ENCODE data around the gene TK2. TPM values are rescaled to one million over a fixed set of nuclear protein-coding genes. Genes with fewer than 3 reads are reported as not detected.
"Not testable (repeated sequence)": the region's sequence is repeated elsewhere in the genome, so short reads cannot be mapped to it uniquely, and the experiment has no call there.

The TK2 gene
- total RNA-seq, 3 donors from 2014 or later = 14.4 to 29.4 (median 17.8) TPM

GRCh38 chr16:66572356-66572755 is 22.4 kb upstream of the TK2 start:
- Histone ChIP-seq H3K9me3 (no peaks in the 10 kb centered on the region), H3K4me3 (no peak overlapping the region), H3K36me3 (ENCODE audit: low read depth) (no peaks in the 10 kb centered on the region), H3K4me1 (ENCODE audit: low read depth) (no peaks in the 10 kb centered on the region)
- DNase-seq (no peak), ATAC-seq (no peak)
- TF ChIP-seq, protein P1, sequence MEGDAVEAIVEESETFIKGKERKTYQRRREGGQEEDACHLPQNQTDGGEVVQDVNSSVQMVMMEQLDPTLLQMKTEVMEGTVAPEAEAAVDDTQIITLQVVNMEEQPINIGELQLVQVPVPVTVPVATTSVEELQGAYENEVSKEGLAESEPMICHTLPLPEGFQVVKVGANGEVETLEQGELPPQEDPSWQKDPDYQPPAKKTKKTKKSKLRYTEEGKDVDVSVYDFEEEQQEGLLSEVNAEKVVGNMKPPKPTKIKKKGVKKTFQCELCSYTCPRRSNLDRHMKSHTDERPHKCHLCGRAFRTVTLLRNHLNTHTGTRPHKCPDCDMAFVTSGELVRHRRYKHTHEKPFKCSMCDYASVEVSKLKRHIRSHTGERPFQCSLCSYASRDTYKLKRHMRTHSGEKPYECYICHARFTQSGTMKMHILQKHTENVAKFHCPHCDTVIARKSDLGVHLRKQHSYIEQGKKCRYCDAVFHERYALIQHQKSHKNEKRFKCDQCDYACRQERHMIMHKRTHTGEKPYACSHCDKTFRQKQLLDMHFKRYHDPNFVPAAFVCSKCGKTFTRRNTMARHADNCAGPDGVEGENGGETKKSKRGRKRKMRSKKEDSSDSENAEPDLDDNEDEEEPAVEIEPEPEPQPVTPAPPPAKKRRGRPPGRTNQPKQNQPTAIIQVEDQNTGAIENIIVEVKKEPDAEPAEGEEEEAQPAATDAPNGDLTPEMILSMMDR (IDR thresholded peaks at IDR 0.05) = no peak
- intact Hi-C loops (cut with DNase I, micrococcal nuclease) = no loop called here

DNA sequence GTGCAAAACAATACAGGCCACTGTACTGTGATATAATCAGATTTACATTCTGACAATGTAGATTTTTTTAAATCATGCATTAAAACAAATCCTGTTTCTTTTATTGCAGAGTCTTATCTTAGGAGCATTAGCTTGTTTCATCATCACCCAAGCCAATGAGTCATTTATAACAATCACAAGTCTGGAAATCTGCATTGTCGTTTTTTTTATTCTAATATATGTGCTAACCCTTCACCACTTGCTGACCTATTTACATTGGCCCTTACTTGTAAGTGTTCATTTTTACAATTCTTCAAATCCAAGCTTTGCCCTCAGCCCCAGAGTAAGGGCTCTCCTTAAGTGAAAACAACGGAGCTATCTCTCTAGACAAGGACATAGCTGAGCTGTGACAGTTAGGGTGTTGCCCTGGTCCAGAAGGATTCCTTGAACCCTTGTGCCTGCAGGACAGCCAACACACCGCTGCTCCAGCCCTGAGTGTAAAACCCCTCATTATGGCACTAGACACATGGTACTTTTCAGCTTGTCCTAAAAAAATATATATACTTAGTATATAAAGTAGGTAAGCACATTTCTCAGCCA is 20.0 kb upstream of the TK2 start:
- H3K9me3 ChIP-seq = no peaks in the 10 kb centered on the region
- no peaks in the 10 kb centered on the region for H3K4me1 ChIP-seq (ENCODE audit: low read depth)
- H3K36me3 ChIP-seq (ENCODE audit: low read depth) = no peaks in the 10 kb centered on the region
- intact Hi-C loops (cut with DNase I, micrococcal nuclease) = no loop called here
- ATAC-seq = peak; percentile 75
- no peak for DNase-seq
- TF ChIP-seq, protein P1 (IDR thresholded peaks at IDR 0.05) = no peak
- no peak overlapping the region for H3K4me3 ChIP-seq

DNA sequence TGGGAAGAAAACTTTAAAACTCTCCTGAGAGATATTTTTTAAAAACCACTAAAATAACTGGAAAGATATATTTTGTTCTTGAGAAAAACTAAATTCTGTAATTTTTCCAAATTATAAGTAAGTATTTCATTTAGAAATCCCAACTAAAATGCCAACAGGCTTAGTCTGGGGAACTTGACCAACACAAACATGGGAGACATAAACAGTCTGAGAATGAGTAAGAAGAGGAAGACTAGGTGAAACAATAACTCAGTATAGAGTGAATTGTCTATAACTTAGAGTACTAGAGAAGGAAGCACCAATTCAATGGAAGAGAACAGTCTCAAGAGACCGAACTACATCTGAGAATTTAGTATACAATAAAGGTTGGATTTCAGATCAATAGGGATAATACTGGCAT is 19.2 kb upstream of the TK2 start:
- Histone ChIP-seq H3K9me3 (no peaks in the 10 kb centered on the region), H3K4me3 (no peak overlapping the region), H3K36me3 (ENCODE audit: low read depth) (no peaks in the 10 kb centered on the region), H3K4me1 (ENCODE audit: low read depth) (no peaks in the 10 kb centered on the region)
- ATAC-seq (peak; percentile 20), DNase-seq (no peak)
- TF ChIP-seq, protein P1 (IDR thresholded peaks at IDR 0.05) = no peak
- intact Hi-C loops (cut with DNase I, micrococcal nuclease) = no loop called here

- TF ChIP-seq, protein P1 (IDR thresholded peaks at IDR 0.05) = no peak
- no peaks in the 10 kb centered on the region for H3K4me1 ChIP-seq (ENCODE audit: low read depth)
- no peaks in the 10 kb centered on the region for H3K9me3 ChIP-seq
- intact Hi-C loops (cut with DNase I, micrococcal nuclease) = no loop called here
- ATAC-seq = no peak
- no peak for DNase-seq
- no peak overlapping the region for H3K4me3 ChIP-seq
- H3K36me3 ChIP-seq (ENCODE audit: low read depth) = no peaks in the 10 kb centered on the region
These were observed 18.4 kb upstream of the TK2 start for GRCh38 chr16:66568355-66568754.

- H3K9me3 ChIP-seq; H3K4me1 ChIP-seq (ENCODE audit: low read depth); ATAC-seq; H3K4me3 ChIP-seq; intact Hi-C loops (cut with DNase I, micrococcal nuclease); H3K36me3 ChIP-seq (ENCODE audit: low read depth); DNase-seq: not testable (repeated sequence)
These were observed 17.3 kb upstream of the TK2 start for GRCh38 chr16:66567270-66567669.

GRCh38 chr16:66566051-66566901 is 16.4 kb upstream of the TK2 start, which contains the start of gene CMTM1:
Gene CMTM1 (plus strand): TSS chr16:66566439. CDS start chr16:66566514, 75 bp downstream.
- intact Hi-C loops (cut with DNase I, micrococcal nuclease) = no loop called here

More at GRCh38 chr16:66566051-66566901, 16.4 kb upstream of the TK2 start, which contains the start of gene CMTM1:
- DNase-seq (no peak), ATAC-seq (no peak)
- no peak within 1 kb of the TSS for H3K4me3 ChIP-seq
- no peaks in the 10 kb centered on the region for H3K36me3 ChIP-seq (ENCODE audit: low read depth)
- no peaks in the 10 kb centered on the region for H3K9me3 ChIP-seq
- peaks cover 4% of the 10 kb centered on the region for H3K4me1 ChIP-seq (ENCODE audit: low read depth)
- TF ChIP-seq, protein P1 (IDR thresholded peaks at IDR 0.05) = no peak
